Stimulated activated CD8-positive, alpha-beta memory T cell treated with anti-CD3 and anti-CD28 coated beads, Interleukin-2, amount 100 ng/mL, for 48 hours (primary cell): Measurements from ENCODE around the gene TMEM45A.
"Not testable (repeated sequence)": the region's sequence is repeated elsewhere in the genome, so short reads cannot be mapped to it uniquely, and the experiment has no call there.

Experiments
- DNase-seq, 2 donors: peaks; one replicate each; pipeline ENCODE4 v3.0.0-alpha.2; 2020; ENCODE audit warnings: low read depth in 2 of 2

TMEM45A gene

DNA sequence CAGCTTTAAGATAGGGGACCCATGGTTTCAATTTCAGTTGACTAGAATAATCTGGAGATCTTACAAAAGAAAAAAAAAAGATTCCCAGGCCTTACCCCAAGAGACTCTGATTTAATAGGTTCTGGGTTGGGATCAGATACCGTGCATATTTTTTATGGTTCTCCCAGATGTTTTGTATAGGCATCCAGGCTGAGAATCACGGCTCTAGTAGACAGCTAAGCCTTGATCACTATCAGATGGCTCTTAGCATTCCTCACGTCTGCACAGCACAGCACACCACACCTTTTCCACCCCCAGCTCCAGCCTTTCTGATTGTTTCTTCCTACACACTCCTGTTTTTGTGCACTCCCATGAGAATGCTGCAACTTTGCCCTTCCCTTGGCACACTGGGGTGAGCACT is 40.8 kb downstream of the TMEM45A start:
- no peak for DNase-seq

DNA sequence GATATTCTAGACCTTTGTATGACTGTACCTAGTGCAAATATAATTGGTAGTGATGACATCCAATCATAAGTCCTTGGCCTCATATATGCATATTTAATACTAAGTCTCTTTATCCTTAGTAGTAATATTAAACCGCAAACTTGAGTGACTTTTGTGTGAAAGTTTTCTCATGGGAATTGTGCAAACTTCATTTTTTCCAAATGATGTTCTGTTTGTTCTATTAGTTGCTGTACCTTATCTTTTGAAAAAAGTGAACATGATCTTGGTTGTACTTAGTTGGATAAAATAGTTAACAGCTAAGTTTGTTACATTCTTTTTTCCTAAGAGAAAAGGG is 43.2 kb downstream of the TMEM45A start:
- no peak for DNase-seq

DNA sequence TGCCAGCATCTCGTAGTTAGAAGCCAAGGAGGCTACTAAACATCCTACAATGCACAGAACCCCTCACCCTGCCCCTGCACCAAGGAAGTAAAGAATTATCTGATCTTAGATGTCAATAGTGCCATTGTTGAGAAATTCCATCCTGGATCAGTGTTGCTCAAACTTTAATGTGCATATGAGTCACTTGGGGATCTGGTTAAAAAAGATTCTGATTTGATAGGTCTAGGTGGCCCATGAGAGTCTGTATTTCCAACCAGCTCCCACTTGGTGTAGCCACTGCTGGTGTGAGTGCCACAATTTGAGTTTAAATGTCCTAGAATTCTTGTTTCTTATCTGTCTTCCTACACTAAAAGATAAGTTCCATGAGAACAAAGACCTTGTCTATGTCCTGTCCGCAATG is 43.7 kb downstream of the TMEM45A start:
- DNase-seq: no peak

DNA sequence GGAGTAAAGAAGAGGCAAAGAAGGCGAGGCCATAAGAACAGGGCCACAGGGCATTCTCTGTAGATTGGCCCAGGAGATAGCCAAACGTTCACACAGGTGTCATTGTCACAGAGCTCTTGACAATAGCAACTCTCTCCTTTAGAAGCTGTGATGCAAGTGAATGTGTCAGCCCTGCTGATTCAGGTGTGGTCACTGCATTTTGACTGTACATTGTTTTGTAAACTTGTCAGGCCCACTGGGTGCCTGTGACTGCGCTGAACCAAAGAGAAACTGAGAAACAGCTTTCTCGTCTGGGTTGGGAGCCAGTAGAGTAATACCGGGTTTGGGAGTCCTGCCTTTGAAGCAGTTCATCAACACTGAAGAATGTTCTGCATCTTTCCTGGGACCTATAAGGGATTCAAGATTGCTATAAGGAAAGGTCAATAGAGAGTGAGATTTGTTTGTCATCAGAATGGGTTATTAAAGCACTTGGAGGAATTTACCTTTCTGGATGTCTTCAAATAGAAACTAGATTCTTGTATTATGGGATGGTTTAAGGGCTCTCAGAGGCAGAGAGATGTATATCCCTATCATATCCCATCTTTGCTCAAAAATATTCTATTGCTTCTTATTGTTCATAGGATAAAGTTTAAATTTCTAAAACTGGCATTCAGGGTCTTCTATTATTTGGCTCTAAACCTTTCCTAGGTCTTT is 45.4 kb downstream of the TMEM45A start:
- no peak for DNase-seq

DNA sequence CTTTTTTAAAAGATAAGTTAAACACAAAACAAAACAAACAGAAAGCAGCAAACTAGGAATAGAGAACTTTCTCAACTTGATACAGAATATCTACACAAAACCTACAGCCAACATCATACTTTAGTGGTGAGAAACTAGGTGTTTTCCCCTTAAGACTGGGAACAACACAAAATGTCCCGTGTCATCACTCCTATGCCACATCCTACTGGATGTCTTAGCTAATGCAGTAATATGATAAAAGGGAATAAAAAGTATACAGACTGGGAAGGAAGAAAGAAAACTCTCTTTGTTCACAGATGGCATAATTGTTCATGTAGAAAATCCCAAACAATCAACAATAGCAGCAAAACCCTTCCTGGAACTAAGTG is 45.9 kb downstream of the TMEM45A start:
- no peak for DNase-seq

DNA sequence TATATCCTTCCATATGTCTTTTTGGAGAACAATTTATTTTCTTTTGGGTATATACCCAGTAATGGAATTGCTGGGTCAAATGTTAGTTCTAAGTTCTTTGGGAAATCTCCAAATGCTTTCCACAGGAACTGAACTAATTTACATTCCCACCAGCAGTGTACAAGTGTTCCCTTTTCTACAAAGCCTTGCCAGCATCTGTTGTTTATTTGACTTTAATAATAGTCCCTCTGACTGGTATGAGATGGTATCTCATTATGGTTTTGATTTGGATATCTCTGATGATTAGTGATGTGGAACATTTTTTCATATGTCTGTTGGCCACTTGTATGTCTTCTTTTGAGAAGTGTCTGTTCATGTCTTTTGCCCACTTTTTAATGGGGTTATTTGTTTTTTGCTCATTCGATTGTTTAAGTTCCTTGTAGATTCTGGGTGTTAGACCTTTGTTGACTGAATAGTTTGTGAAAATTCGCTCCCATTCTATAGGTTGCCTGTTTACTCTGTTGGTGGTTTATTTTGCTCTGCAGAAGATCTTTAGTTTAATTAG is 48.4 kb downstream of the TMEM45A start:
- DNase-seq: no peak

DNA sequence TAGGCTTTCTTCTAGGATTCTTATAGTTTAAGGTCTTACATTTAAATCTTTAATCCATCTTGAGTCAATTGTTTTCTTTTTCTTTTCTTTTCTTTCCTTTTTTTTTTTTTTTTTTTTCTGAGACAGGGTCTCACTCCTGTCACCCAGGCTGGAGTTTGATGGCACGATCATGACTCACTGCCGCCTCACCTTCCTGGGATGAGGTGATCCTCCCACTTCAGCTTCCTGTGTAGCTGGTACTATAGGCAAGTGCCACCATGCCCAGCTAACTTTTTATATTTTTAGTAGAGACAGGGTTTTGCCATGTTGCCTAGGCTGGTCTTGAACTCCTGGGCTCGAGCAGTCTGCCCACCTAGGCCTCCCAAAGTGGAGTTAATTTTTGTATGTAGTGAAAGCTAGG is 49.0 kb downstream of the TMEM45A start:
- not testable (repeated sequence) for DNase-seq

DNA sequence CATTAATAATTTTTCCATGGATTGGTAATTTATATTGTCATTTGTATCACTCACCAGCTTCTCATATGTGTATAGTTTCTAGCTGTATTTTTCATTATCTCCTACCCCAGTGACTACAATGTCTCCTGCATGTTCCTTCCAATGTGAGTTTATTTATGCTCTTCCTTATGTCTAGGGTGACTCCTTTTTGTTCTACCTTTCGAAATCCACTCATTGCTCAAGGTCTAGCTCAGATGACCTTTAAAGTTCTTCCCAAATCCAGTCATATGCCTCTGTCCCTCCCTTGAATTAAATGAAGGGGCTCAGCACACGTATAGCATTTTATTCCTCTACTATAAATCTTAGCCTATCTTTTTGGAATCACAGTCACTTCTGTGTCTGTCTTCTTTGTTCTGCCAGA is 53.0 kb downstream of the TMEM45A start:
- DNase-seq: no peak

DNA sequence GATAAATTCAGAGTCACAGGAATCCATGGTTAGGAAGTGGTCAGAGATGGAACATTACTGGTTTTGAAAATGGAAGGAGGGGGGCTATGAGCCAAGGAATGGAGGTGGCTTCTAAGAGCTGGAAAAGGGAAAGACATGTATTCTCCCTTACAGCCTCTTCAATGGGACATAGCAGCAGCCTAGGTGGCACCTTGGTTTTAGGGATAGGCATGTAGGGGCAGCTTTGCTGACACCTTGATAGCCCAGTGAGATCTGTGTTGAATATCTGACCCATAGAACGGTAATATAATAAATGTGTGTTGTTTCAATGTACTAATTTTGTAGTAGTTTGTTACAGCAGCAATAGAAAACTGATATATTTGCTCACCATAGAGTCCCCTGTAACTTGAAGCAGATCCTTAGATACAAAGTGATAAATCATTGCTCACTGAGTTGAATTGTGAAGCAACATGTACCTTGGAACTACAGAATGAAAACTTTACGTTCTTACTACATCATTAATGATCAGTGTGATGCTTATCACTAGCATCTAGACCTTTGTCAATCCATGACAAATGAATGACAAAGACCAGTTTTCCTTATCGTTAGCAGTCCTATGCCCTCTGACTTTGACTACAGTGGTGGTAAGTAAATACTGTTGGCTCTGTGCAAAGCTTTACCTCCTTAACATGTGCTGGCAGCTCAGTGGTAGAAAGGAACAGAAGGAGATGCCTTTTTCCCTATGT is 53.8 kb downstream of the TMEM45A start:
- DNase-seq: no peak

DNA sequence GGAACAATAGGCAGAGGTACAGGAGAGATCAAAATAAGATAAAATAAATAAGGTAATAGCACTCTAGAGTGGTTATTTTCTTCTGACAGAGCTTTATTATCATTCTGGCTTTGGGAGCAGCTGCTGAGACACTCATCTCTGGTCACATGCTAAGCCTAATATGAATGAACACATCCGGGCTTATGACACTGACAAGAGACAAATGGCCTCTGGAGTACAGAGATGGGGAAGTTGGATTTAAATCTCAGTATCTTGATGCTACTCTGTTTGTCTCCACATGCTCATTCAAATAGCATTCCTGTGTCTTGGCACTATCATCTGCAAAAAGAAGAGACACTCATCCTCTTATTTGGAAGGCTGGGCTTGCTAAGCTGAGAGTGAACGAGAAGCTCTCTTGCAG is 55.6 kb downstream of the TMEM45A start:
- DNase-seq: no peak

DNA sequence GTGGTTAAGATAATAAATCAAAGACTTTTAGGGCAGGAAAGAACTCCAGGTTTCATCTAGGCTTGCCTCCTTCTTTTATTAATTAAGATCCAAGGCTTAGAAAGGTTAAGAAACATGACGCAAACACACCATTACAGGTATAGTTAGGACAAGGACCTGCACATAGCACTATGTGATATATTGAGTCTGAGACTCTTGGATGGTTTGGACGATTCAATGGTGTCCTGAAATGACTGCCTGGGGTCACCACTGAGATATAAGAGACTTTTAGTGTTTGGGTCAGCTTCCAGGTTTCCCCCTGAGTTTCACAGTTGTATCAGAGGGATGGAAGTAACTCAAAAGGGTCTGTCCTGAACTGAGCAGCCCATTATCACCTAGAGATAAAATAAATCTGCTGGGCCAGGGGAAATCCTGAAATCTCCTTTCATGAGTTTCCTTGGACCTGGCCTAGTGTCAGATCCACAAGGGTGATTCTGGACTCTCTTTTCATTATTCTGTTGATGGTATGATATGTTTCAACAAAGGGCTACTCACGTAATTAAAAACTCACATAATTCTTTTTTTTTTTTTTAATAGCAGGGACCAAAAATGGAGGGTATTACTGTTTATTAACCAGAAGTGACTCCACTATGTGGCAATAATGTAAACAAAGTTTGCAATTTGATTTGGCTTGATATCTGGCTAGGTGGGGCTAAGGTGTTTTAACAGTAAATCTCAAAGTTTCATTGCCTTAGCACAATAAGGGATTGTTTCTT is 61.4 kb downstream of the TMEM45A start:
- no peak for DNase-seq

DNA sequence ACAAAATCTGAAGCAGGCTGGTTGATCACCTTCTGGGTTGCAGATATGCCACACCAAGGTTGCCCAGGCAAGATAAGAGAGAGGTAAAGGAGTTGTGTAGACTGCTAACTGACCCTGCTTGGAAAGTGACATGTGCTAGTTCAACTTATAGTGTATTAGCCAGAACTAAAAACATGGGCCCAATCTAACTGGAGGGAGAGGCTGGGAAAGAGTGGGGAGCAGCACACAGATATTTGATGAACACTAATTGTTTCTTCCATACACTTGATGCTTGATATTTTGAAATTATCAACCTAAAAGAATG is 61.9 kb downstream of the TMEM45A start:
- DNase-seq: no peak

DNA sequence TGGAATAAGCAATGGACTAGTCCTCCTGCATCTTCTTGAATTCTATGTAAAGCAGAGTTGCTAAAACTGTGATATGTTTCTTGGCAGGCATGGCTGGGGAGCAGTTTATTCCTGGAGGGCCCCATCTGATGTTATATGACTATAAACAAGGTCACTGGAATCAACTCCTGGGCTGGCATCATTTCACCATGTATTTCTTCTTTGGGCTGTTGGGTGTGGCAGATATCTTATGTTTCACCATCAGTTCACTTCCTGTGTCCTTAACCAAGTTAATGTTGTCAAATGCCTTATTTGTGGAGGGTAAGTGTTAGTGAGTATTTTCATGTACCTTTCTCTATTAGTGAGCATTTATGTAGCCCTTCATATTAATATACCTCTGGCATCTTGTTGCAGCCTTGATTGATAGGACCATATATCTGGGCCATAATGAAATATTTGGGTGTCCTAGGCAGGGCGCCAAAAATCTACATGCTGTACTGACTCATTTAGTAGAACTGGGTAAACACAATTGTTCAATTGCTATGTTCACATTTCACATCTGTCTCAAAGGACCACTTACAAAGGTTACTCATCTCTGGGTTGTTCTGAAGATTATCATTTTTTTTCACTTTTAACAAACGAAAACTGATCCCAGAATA is 64.4 kb downstream of the TMEM45A start:
- DNase-seq: no peak

DNA sequence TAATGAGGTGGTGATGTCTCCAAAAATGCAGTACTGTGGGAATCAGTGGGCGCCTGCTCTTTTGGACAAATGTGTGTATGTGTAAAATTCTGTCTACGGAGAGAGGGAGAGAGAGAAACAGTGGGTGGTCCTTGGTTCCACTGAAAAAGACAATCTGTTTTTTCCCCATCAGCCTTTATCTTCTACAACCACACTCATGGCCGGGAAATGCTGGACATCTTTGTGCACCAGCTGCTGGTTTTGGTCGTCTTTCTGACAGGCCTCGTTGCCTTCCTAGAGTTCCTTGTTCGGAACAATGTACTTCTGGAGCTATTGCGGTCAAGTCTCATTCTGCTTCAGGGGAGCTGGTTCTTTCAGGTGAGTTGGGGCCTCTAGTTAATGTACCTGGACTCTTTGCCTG is 65.8 kb downstream of the TMEM45A start:
- DNase-seq: no peak

DNA sequence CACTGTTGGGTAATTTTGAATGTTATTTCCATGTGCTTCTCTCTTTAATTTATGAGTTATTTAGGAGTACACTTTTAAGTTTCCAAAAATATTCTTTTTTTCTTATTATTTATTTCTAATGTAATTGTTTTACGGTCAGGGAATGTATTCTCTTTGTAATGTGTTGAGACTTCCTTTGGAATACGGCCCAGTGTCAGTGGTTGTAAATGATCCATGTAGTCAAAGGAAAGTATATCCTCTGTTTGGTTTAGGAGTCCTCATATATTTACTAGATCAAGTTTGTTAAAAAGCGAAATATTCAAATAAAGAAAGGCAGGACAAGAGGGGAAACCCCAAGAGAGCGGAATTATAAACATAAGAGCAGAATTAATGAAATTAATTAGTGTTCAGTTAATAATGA is 68.0 kb downstream of the TMEM45A start:
- no peak for DNase-seq

DNA sequence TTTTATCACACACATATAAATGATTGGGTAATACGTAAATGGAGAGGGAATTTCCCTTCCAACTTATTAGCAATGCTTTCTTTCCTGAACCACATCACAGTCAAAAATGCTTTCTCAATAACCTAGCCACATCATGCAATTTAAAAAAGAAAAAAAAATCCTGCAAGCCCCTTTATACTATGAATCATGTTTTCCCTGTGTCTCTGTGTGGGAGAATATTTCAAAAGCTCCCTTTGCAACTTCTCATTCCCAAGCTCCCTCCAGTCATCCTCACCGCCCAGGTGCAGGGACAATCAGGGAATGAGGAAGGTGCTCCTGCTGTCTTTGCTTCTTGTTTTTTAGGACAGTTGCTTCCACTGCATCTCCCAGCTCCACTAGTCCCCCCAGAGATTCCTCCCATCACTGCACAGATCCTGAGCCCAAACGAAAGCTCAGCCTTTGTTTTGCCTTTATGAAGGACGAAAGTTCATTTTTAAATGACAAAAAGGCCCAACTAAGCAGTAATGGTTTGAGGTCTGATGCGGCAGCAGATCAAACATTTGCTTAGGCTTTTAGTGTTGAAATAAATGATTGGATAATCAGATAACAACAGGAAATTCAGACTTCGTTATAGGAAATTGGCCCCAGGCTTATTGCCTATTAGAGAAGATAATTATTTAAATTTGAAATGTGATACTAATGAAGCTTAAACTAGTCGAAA is 69.2 kb downstream of the TMEM45A start:
- no peak for DNase-seq

DNA sequence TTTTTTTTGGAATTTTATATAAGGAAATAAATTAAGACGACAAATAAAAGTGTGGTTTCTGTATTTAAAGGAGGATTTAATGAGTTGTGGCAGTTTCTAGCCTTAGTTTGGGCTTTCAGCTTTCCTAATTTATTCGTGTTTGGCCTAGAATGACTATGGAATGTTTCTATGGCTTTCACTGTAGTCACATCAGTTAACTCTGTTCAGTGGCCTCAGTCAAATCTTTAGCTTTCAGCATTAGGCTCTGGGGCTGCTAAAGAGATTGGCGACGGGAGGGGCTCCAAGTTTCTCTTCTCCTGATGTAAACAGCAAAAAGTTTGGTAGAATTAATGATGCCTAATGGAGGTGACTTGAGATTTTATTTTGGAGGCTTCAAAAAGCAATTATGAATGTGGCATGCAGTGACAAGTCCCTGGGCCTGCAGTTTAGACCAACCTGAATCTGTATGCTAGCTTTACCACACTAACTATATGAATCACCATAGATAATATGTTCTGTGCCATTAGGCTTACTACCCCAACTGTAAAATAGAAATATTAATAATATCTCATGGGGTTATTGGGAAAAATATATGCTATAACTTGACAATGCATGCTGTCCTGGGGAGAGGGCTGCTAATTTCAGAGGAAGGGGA is 69.9 kb downstream of the TMEM45A start:
- no peak for DNase-seq

DNA sequence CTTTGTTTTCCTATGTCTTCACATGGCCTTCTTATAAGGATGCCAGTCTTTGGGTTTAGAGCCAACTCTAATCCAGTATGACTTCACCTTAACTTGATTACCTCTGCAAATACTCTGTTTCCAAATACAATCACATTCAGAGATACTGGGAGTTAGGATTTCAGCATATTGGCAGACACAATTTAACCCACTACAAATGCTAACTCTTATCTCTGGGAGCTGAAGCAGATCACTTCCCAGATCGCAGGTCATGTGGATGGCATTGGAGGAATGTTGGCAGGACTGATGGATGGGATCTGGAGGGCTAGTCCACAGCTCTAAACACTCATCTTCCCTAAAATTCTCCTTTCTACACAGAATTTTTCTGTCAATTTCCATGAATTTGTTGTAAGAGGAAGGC is 70.8 kb downstream of the TMEM45A start:
- no peak for DNase-seq

DNA sequence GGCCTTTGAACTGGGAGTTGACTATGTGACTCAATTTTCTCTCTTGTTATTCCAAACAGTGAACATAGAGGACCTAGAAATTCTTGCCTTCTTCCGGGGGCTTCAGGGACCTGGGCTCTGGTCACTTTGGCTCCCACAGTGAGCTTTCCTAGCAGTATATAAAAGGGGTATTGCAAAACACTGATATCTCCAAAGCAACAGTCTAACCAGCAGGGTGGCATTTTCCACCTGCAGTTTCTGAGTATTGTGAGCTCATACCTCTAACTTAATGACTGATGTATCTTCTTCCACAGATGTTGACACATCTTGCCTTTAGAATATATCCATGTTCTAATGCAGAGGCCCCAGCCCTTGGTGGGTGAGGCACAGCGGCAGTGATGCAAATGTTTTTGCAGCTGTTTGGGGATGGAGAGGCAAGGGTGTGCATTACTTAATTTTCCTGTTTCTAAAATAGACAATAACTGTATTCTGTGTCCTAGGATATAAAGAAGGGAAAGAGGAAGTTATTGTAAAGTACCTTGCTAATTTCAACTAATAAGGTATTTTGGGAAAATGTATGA is 71.3 kb downstream of the TMEM45A start:
- DNase-seq: no peak

DNA sequence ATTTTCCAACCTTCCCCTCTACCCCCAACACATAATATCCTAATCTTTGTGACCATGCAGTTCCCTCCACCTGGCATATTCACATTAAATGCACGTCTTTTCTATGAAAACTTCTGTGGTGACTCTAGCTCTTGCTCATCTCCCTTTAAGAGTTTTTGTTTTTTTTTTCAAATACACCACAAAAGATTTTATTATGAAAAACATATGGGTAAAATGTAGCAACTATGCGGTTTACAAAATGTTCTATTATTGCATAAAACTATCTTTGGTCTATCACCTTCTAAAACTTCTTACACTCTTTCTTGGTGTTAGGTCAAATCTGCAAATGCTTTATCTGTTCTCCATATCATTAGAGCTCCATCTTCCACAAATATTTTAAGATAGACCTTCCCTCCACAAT is 78.4 kb downstream of the TMEM45A start:
- no peak for DNase-seq

DNA sequence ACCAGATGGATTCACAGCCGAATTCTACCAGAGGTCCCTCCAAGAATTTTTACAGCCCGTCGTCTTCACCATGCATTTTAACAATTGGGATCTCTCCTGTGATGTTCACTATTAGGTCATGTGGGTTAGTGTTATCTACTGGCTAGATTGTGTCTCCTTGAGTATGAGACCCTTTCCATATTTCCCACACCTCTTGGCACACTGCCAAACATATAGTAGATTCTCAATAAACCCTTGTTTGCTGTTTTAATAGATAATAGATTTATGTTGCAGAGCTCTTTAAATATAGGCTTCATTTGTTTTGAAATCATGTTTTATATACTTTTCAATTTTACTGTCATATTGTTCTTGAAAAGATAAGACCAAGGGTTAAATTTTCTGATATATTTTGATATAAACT is 82.1 kb downstream of the TMEM45A start:
- no peak for DNase-seq
